ENCODE results near the gene DOCK8. TPM values are rescaled to one million over a fixed set of nuclear protein-coding genes. Genes with fewer than 3 reads are reported as not detected.

DOCK8 gene
- total RNA-seq, 2 experiments from 2014 or later: 59.0 to 145 TPM

- no peaks in the 10 kb centered on the region for H3K9me3 ChIP-seq (ENCODE audit: low read length)
- no TSS peak for BruUV-seq (replicated peaks)
- no peak overlapping the region for H3K4me3 ChIP-seq (ENCODE audit: low read depth, low read length, poor library complexity, severe bottlenecking)
- H3K36me3 ChIP-seq (ENCODE audit: insufficient read depth, low read length): peaks cover 87% of the 10 kb centered on the region
- TF ChIP-seq CTCF (conservative IDR thresholded peaks at IDR 0.05; ENCODE audit: low read length): no peak
- TF ChIP-seq EZH2phosphoT487 (IDR thresholded peaks at IDR 0.05; ENCODE audit: borderline replicate concordance, low read depth, low read length): no peak
- no peaks in the 10 kb centered on the region for H3K4me1 ChIP-seq (ENCODE audit: insufficient read depth, low read length, poor library complexity, severe bottlenecking)
- no peak for DNase-seq (ENCODE audit: low spot score)
- intact Hi-C loops (cut with micrococcal nuclease; ENCODE audit: unreplicated experiment): no loop called here
- no peak overlapping the region for H3K27ac ChIP-seq (ENCODE audit: low read depth, low read length, poor library complexity, severe bottlenecking)
- H3K9me2 ChIP-seq (ENCODE audit: insufficient read depth, low read length): no peaks in the 10 kb centered on the region
- no peaks in the 10 kb centered on the region for H4K20me1 ChIP-seq (ENCODE audit: insufficient read depth, low read length)
- no peak overlapping the region for H3K4me2 ChIP-seq (ENCODE audit: low read length)
- no peaks in the 10 kb centered on the region for H3K79me2 ChIP-seq (ENCODE audit: insufficient read depth, low read depth, low read length)
- CTCF ChIA-PET (ENCODE audit: unreplicated experiment): no interaction called here
- POLR2A ChIA-PET: interaction anchor here (0.6 to 0.8 kb wide), 2 partner anchors 80 to 389 kb away, joined by 3 read pairs; no protein-coding TSS in a partner anchor
- no peak overlapping the region for H2AFZ ChIP-seq (ENCODE audit: low read length)
Measured at GRCh38 chr9:363274-363612, 148.6 kb downstream of the DOCK8 start.

- no peak for TF ChIP-seq CTCF (conservative IDR thresholded peaks at IDR 0.05; ENCODE audit: low read length)
- no peak for TF ChIP-seq EZH2phosphoT487 (IDR thresholded peaks at IDR 0.05; ENCODE audit: borderline replicate concordance, low read depth, low read length)
- Histone ChIP-seq H3K4me3 (ENCODE audit: low read depth, low read length, poor library complexity, severe bottlenecking) (no peak overlapping the region), H3K27ac (ENCODE audit: low read depth, low read length, poor library complexity, severe bottlenecking) (no peak overlapping the region), H4K20me1 (ENCODE audit: insufficient read depth, low read length) (no peaks in the 10 kb centered on the region), H3K4me2 (ENCODE audit: low read length) (no peak overlapping the region), H3K9me2 (ENCODE audit: insufficient read depth, low read length) (no peaks in the 10 kb centered on the region), H3K36me3 (ENCODE audit: insufficient read depth, low read length) (peaks cover 94% of the 10 kb centered on the region), H3K9me3 (ENCODE audit: low read length) (no peaks in the 10 kb centered on the region), H3K4me1 (ENCODE audit: insufficient read depth, low read length, poor library complexity, severe bottlenecking) (no peaks in the 10 kb centered on the region), H3K79me2 (ENCODE audit: insufficient read depth, low read depth, low read length) (no peaks in the 10 kb centered on the region), H2AFZ (ENCODE audit: low read length) (no peak overlapping the region)
- intact Hi-C loops (cut with micrococcal nuclease; ENCODE audit: unreplicated experiment): no loop called here
- ChIA-PET CTCF (ENCODE audit: unreplicated experiment) (no interaction called here), POLR2A (no interaction called here)
- BruUV-seq (replicated peaks): no TSS peak
- DNase-seq (ENCODE audit: low spot score): no peak
Measured at GRCh38 chr9:365436-365835, 150.8 kb downstream of the DOCK8 start.

GRCh38 chr9:366620-367019 is 152.0 kb downstream of the DOCK8 start:
- Histone ChIP-seq H4K20me1 (ENCODE audit: insufficient read depth, low read length) (no peaks in the 10 kb centered on the region), H2AFZ (ENCODE audit: low read length) (no peak overlapping the region), H3K4me2 (ENCODE audit: low read length) (no peak overlapping the region), H3K79me2 (ENCODE audit: insufficient read depth, low read depth, low read length) (no peaks in the 10 kb centered on the region), H3K27ac (ENCODE audit: low read depth, low read length, poor library complexity, severe bottlenecking) (no peak overlapping the region), H3K36me3 (ENCODE audit: insufficient read depth, low read length) (peaks cover 94% of the 10 kb centered on the region), H3K4me1 (ENCODE audit: insufficient read depth, low read length, poor library complexity, severe bottlenecking) (no peaks in the 10 kb centered on the region), H3K4me3 (ENCODE audit: low read depth, low read length, poor library complexity, severe bottlenecking) (no peak overlapping the region), H3K9me3 (ENCODE audit: low read length) (no peaks in the 10 kb centered on the region), H3K9me2 (ENCODE audit: insufficient read depth, low read length) (no peaks in the 10 kb centered on the region)
- no peak for DNase-seq (ENCODE audit: low spot score)
- BruUV-seq (replicated peaks): no TSS peak
- intact Hi-C loops (cut with micrococcal nuclease; ENCODE audit: unreplicated experiment): no loop called here
- CTCF ChIA-PET (ENCODE audit: unreplicated experiment): no interaction called here
- POLR2A ChIA-PET: no interaction called here
- TF ChIP-seq EZH2phosphoT487 (IDR thresholded peaks at IDR 0.05; ENCODE audit: borderline replicate concordance, low read depth, low read length) (no peak), CTCF (conservative IDR thresholded peaks at IDR 0.05; ENCODE audit: low read length) (no peak)
